22Rv1 (cell line): ENCODE data around the gene DNAH3.

Source experiments
- H3K27ac ChIP-seq: fragments of 450-650 bp; 2 replicates; pipeline ENCODE4 v1.5.1; 2017
- ZFX ChIP-seq: fragments of 450-650 bp; IDR thresholded peaks from 2 replicates; pipeline ENCODE4 v1.6.1; 2017; ENCODE audit warnings: antibody characterized with exemption, borderline replicate concordance
- TF ChIP-seq, protein P1 (sequence below): fragments of 450-650 bp; IDR thresholded peaks from 2 replicates; pipeline ENCODE4 v1.5.1; 2017; ENCODE audit warnings: mild to moderate bottlenecking

DNAH3 gene

GRCh38 chr16:20920091-20920490, 230.6 kb downstream of the DNAH3 start:
- TF ChIP-seq, protein P1, sequence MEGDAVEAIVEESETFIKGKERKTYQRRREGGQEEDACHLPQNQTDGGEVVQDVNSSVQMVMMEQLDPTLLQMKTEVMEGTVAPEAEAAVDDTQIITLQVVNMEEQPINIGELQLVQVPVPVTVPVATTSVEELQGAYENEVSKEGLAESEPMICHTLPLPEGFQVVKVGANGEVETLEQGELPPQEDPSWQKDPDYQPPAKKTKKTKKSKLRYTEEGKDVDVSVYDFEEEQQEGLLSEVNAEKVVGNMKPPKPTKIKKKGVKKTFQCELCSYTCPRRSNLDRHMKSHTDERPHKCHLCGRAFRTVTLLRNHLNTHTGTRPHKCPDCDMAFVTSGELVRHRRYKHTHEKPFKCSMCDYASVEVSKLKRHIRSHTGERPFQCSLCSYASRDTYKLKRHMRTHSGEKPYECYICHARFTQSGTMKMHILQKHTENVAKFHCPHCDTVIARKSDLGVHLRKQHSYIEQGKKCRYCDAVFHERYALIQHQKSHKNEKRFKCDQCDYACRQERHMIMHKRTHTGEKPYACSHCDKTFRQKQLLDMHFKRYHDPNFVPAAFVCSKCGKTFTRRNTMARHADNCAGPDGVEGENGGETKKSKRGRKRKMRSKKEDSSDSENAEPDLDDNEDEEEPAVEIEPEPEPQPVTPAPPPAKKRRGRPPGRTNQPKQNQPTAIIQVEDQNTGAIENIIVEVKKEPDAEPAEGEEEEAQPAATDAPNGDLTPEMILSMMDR, result no peak
- no peak for TF ChIP-seq ZFX
- H3K27ac ChIP-seq, result no peak overlapping the region

DNA sequence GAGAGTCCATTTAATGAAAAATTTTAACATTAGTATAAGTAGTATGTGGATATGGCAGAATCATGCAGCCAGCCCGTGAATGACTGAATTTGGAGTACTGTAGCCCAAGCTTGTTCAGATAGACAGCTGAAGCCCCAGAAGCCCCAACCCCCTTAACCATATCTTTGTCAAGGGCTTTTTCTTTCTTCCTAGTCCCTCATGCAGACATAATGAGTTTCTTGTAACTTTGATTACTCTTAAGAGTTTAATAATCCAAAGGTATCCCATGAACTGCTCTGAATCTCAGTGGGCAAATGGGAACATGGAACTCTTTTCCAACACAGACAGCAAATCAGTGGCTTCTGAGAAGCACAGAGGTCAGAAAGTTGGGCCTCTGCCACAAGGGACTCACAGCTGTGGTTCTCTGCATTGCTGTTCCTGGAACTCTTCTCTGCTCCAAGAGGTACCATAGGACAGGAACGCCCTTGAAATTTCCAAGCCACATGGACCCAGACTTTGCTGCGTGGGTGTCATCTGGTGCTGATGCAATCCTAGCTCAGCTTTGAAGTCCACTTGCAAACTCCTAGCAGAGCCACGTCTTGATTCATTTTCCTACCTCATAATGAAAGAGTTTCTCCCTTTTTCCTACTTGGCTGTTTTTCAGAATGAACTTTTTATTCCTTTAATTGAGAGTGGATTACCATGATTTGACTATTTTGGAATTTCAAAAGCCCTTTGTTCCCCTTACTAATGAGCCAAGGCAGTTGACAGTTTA, 232.0 kb downstream of the DNAH3 start:
- H3K27ac ChIP-seq, result no peak overlapping the region
- TF ChIP-seq, protein P1, result no peak
- TF ChIP-seq ZFX, result no peak

GRCh38 chr16:20916942-20917341, 233.7 kb downstream of the DNAH3 start:
- TF ChIP-seq, protein P1, result no peak
- no peak overlapping the region for H3K27ac ChIP-seq

DNA sequence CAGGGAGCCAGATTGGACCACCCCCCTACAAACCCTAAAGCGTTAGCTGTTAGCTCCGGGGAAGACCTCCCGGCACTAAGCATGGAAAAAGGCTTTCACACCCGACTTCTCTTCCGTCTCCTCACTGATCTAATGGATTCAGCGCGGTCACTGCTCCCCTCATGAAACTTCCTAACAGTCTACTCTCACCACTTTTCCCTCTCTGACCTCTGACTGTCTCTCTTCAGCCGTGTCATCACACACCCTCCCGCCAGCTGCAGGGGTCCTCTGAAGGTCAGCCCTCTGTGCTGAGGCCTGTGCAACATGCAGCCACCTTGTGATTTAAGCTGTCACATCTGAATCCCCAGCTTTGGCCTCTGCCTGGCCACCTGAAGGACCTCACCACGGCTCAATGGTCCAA, 234.4 kb downstream of the DNAH3 start:
- no peak for TF ChIP-seq ZFX
- TF ChIP-seq, protein P1, result no peak
- H3K27ac ChIP-seq, result no peak overlapping the region

DNA sequence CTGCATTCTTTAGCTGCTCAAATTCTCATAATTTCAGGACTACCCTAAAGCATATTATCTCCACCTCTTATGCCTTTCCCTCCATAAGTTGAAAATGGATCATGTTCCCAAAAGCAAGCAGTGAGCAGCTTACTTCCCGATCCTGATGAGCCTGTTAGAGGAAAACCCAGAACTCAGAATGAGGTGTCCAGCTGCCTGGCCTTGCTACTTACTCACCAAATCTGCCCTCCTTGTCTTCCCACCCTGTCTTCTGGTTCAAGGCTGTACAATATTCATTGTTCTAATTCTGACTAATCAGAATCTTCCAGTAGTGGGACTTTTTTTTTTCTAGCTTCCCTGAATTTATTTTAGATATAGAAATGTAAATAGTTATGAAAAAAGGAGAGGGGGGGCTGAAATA, 239.3 kb downstream of the DNAH3 start:
- TF ChIP-seq, protein P1, result no peak
- no peak for TF ChIP-seq ZFX
- H3K27ac ChIP-seq, result no peak overlapping the region

- TF ChIP-seq, protein P1, result no peak
- TF ChIP-seq ZFX, result no peak
- no peak overlapping the region for H3K27ac ChIP-seq
Measured at GRCh38 chr16:20910781-20911321, 239.8 kb downstream of the DNAH3 start.
